IMR-90 (cell line): ENCODE measurements around the gene GPC6. TPM values are rescaled to one million over a fixed set of nuclear protein-coding genes. Genes with fewer than 3 reads are reported as not detected.

Experiments used
- ATAC-seq: fragments of 200-7000 bp; cut with Tn5 transposase; 2 replicates; pipeline ENCODE4 v1.9.1; 2020; ENCODE audit warnings: low read depth, mild to moderate bottlenecking, moderate library complexity
- BruUV-seq: library from RNA; stranded (reverse); fragments of 400-500 nt; replicated peaks from 2 replicates; lab custom pipeline; 2021; lab: Mats Ljungman, UMichigan
- CTCF ChIA-PET: fragments of 300-600 bp; formaldehyde crosslinking; extraction: SDS; loops from one replicate; lab custom pipeline; 2021; ENCODE audit warnings: antibody characterized with exemption; lab: Yijun Ruan, JAX
- POLR2A ChIA-PET: fragments of 300-600 bp; sonication (Branson Sonifier 250); formaldehyde crosslinking; loops from one replicate; lab custom pipeline; 2022; ENCODE audit warnings: antibody characterized with exemption; ENCODE audit not compliant: unreplicated experiment; lab: Charles Lee
- DNase-seq: peaks from one replicate; pipeline ENCODE4 v3.0.0; 2013
- H2AFZ ChIP-seq: replicated peaks from 2 replicates; pipeline ENCODE3; 2013; ENCODE audit warnings: low read length, mild to moderate bottlenecking; ENCODE audit not compliant: poor library complexity
- H2AK5ac ChIP-seq: 2 replicates; pipeline ENCODE4 v1.6.1; 2013; ENCODE audit warnings: low read depth, low read length, inconsistent platforms
- H2AK9ac ChIP-seq: replicated peaks from 2 replicates; pipeline ENCODE3; 2013; ENCODE audit warnings: mild to moderate bottlenecking, low read depth, low read length, moderate library complexity; ENCODE audit not compliant: poor library complexity
- H2BK120ac ChIP-seq: 2 replicates; pipeline ENCODE4 v1.6.1; 2013; ENCODE audit warnings: low read depth, low read length, inconsistent platforms
- H2BK15ac ChIP-seq: 3 replicates; pipeline ENCODE4 v1.6.1; 2013; ENCODE audit warnings: low read depth, low read length, inconsistent platforms
- H2BK20ac ChIP-seq: 2 replicates; pipeline ENCODE4 v1.6.1; 2013; ENCODE audit warnings: low read depth, mild to moderate bottlenecking, inconsistent platforms, low read length, moderate library complexity
- H2BK5ac ChIP-seq: 2 replicates; pipeline ENCODE4 v1.6.1; 2013; ENCODE audit warnings: mild to moderate bottlenecking, low read depth, low read length, inconsistent platforms; ENCODE audit not compliant: poor library complexity, severe bottlenecking
- H3K14ac ChIP-seq: replicated peaks from 2 replicates; pipeline ENCODE4 v1.6.1; 2013; ENCODE audit warnings: low read depth, low read length, inconsistent platforms
- H3K18ac ChIP-seq: 2 replicates; pipeline ENCODE4 v1.6.1; 2013; ENCODE audit warnings: low read depth, low read length, control low read depth
- H3K23ac ChIP-seq: 2 replicates; pipeline ENCODE4 v1.6.1; 2013; ENCODE audit warnings: low read depth, low read length, inconsistent platforms
- H3K27ac ChIP-seq: 2 replicates; pipeline ENCODE4 v1.5.1; 2013; ENCODE audit warnings: mild to moderate bottlenecking, control low read depth, low read length; ENCODE audit not compliant: insufficient read depth
- H3K27me3 ChIP-seq: 2 replicates; pipeline ENCODE4 v1.6.1; 2013; ENCODE audit warnings: low read length; ENCODE audit not compliant: control insufficient read depth, insufficient read depth
- H3K36me3 ChIP-seq: 2 replicates; pipeline ENCODE4 v1.6.1; 2013; ENCODE audit warnings: low read length, mixed read lengths; ENCODE audit not compliant: control insufficient read depth, insufficient read depth
- H3K4ac ChIP-seq: 2 replicates; pipeline ENCODE4 v1.6.1; 2013; ENCODE audit warnings: low read depth, low read length, inconsistent platforms
- H3K4me1 ChIP-seq: 2 replicates; pipeline ENCODE4 v1.6.1; 2013; ENCODE audit warnings: low read length, mixed read lengths; ENCODE audit not compliant: control insufficient read depth, insufficient read depth
- H3K4me2 ChIP-seq: 2 replicates; pipeline ENCODE4 v1.6.1; 2013; ENCODE audit warnings: low read depth, mild to moderate bottlenecking, control low read depth, low read length, moderate library complexity
- H3K4me3 ChIP-seq: 2 replicates; pipeline ENCODE4 v1.5.1; 2013; ENCODE audit warnings: low read depth, mild to moderate bottlenecking, control low read depth, low read length, moderate library complexity; ENCODE audit not compliant: insufficient read depth
- H3K56ac ChIP-seq: 2 replicates; pipeline ENCODE4 v1.6.1; 2013; ENCODE audit warnings: low read length, inconsistent platforms; ENCODE audit not compliant: insufficient read depth; ENCODE audit errors: extremely low read depth
- H3K79me1 ChIP-seq, 2 experiments: 2 replicates each; pipeline ENCODE4 v1.6.1; 2013; ENCODE audit warnings: low read length in 2 of 2, inconsistent platforms in 1 of 2, low read depth in 1 of 2
- H3K9ac ChIP-seq: 2 replicates; pipeline ENCODE4 v1.6.1; 2013; ENCODE audit warnings: low read depth, low read length, control low read depth
- H3K9me1 ChIP-seq: 2 replicates; pipeline ENCODE4 v1.6.1; 2013; ENCODE audit warnings: low read length, inconsistent platforms; ENCODE audit not compliant: insufficient read depth
- H3K9me3 ChIP-seq: 2 replicates; pipeline ENCODE4 v1.6.1; 2013; ENCODE audit warnings: low read length; ENCODE audit not compliant: control insufficient read depth, insufficient read depth
- H4K20me1 ChIP-seq: 2 replicates; pipeline ENCODE4 v1.6.1; 2013; ENCODE audit warnings: low read length, inconsistent platforms; ENCODE audit not compliant: insufficient read depth
- H4K5ac ChIP-seq: 2 replicates; pipeline ENCODE4 v1.6.1; 2013; ENCODE audit warnings: mild to moderate bottlenecking, low read depth, low read length, control low read depth
- H4K8ac ChIP-seq, 2 experiments: 2 replicates each; pipeline ENCODE4 v1.6.1; 2013; ENCODE audit warnings: low read depth in 2 of 2, low read length in 2 of 2, control low read depth in 1 of 2, inconsistent platforms in 1 of 2
- H4K91ac ChIP-seq: 2 replicates; pipeline ENCODE4 v1.6.1; 2013; ENCODE audit warnings: low read depth, low read length, inconsistent platforms; ENCODE audit not compliant: insufficient read depth
- BHLHE40 ChIP-seq: fragments of 150-350 bp; IDR thresholded peaks from 2 replicates; pipeline ENCODE4 v1.6.1; 2016; ENCODE audit warnings: mild to moderate bottlenecking, low read depth, low read length
- CEBPB ChIP-seq: IDR thresholded peaks from 2 replicates; pipeline ENCODE4 v1.6.1; 2012; ENCODE audit warnings: low read depth, low read length, improper control_type of control experiment
- CHD1 ChIP-seq: IDR thresholded peaks from 2 replicates; pipeline ENCODE4 v1.6.1; 2012; ENCODE audit warnings: low read depth, low read length, improper control_type of control experiment
- CTCF ChIP-seq: conservative IDR thresholded peaks from 2 replicates; pipeline ENCODE4 v1.5.1; 2012; ENCODE audit warnings: mild to moderate bottlenecking, low read depth, low read length, improper control_type of control experiment
- FOS ChIP-seq: fragments of 150-350 bp; IDR thresholded peaks from 2 replicates; pipeline ENCODE4 v1.6.1; 2016; ENCODE audit warnings: low read depth, low read length
- MAFK ChIP-seq: IDR thresholded peaks from 2 replicates; pipeline ENCODE4 v1.6.1; 2012; ENCODE audit warnings: low read depth, low read length, improper control_type of control experiment
- MAZ ChIP-seq: IDR thresholded peaks from 2 replicates; pipeline ENCODE4 v1.6.1; 2012; ENCODE audit warnings: low read depth, mild to moderate bottlenecking, low read length, improper control_type of control experiment, moderate library complexity, borderline replicate concordance
- MXI1 ChIP-seq: IDR thresholded peaks from 2 replicates; pipeline ENCODE4 v1.6.1; 2012; ENCODE audit warnings: low read depth, mild to moderate bottlenecking, low read length, moderate library complexity, borderline replicate concordance
- NFE2L2 ChIP-seq: fragments of 150-350 bp; IDR thresholded peaks from 2 replicates; pipeline ENCODE4 v1.6.1; 2016; ENCODE audit warnings: low read depth, mild to moderate bottlenecking, low read length
- POLR2A ChIP-seq: IDR thresholded peaks from 2 replicates; pipeline ENCODE4 v1.6.1; 2012; ENCODE audit warnings: mild to moderate bottlenecking, low read depth, low read length
- RAD21 ChIP-seq: IDR thresholded peaks from 2 replicates; pipeline ENCODE4 v1.6.1; 2012; ENCODE audit warnings: low read length, improper control_type of control experiment
- RCOR1 ChIP-seq: IDR thresholded peaks from 2 replicates; pipeline ENCODE4 v1.6.1; 2012; ENCODE audit warnings: mild to moderate bottlenecking, low read length, improper control_type of control experiment; ENCODE audit not compliant: insufficient replicate concordance
- RFX5 ChIP-seq: IDR thresholded peaks from 2 replicates; pipeline ENCODE4 v1.8.0; 2012; ENCODE audit warnings: low read depth, mild to moderate bottlenecking, low read length, moderate library complexity
- SMC3 ChIP-seq: fragments of 150-350 bp; IDR thresholded peaks from 2 replicates; pipeline ENCODE4 v1.6.1; 2016; ENCODE audit warnings: low read depth, mild to moderate bottlenecking, antibody characterized with exemption, low read length, moderate library complexity
- USF2 ChIP-seq: fragments of 150-350 bp; IDR thresholded peaks from 2 replicates; pipeline ENCODE4 v1.6.1; 2017; ENCODE audit warnings: mild to moderate bottlenecking, antibody characterized with exemption, low read length, low read depth
- dilution Hi-C: fragments of 300-500 bp; cut with HindIII; formaldehyde crosslinking; loops from one replicate; pipeline ENCODE4 v1.14.3; 2018; ENCODE audit warnings: low sequenced_read_pairs; ENCODE audit not compliant: unreplicated experiment
- in situ Hi-C: fragments of 300-500 bp; cut with MboI; formaldehyde crosslinking; loops from 3 replicates; pipeline ENCODE4 v1.14.3; 2019; ENCODE audit warnings: low sequenced_read_pairs, inconsistent platforms, mixed read lengths
- intact Hi-C: fragments of 100-400 bp; cut with micrococcal nuclease; formaldehyde crosslinking; loops from 2 replicates; pipeline ENCODE4 v1.10.0; 2022
- polyA plus RNA-seq, 3 experiments: library from polyadenylated mRNA; depleted of rRNA; stranded (reverse); fragments of >200 nt; gene quantifications; 2 replicates each; pipeline ENCODE4 v1.2.3, GENCODE V29; 2012; ENCODE audit warnings: low replicate concordance in 1 of 3
- total RNA-seq: library from RNA; depleted of rRNA; stranded (reverse); fragments of >200 nt; gene quantifications from 2 replicates; pipeline ENCODE4 v1.2.3, GENCODE V29; 2012
- TF ChIP-seq, protein P1 (sequence below): fragments of 150-350 bp; IDR thresholded peaks from 2 replicates; pipeline ENCODE4 v1.6.1; 2016; ENCODE audit warnings: low read depth, mild to moderate bottlenecking, low read length, moderate library complexity, borderline replicate concordance

Gene GPC6
- total and polyA plus RNA-seq, 2 of the 4 experiments (the other 2 are of a cell fraction), result 14.9 to 39.4 TPM

- no peak overlapping the region for H3K18ac ChIP-seq
- H3K23ac ChIP-seq, result no peak overlapping the region
- no peaks in the 10 kb centered on the region for H3K36me3 ChIP-seq
- BruUV-seq, result no TSS peak
- H3K79me1 ChIP-seq, result no peaks in the 10 kb centered on the region
- no peaks in the 10 kb centered on the region for H4K20me1 ChIP-seq
- H2BK5ac ChIP-seq, result no peak overlapping the region
- H3K27ac ChIP-seq, result no peak overlapping the region
- DNase-seq (no peak), ATAC-seq (no peak)
- H2AFZ ChIP-seq, result no peak overlapping the region
- no peak overlapping the region for H3K56ac ChIP-seq
- no peak overlapping the region for H2AK5ac ChIP-seq
- no peak overlapping the region for H2AK9ac ChIP-seq
- in situ Hi-C loops, result no loop called here
- H3K9ac ChIP-seq, result no peak overlapping the region
- H4K8ac ChIP-seq, result no peak overlapping the region
- H2BK20ac ChIP-seq, result no peak overlapping the region
- no peaks in the 10 kb centered on the region for H3K27me3 ChIP-seq
- H3K9me1 ChIP-seq, result no peaks in the 10 kb centered on the region
- ChIA-PET POLR2A (interaction anchor here (0.6 kb wide), 1 partner anchor 17 kb away, joined by 10 read pairs; no protein-coding TSS in a partner anchor), CTCF (interaction anchor here (1.2 kb wide), 1 partner anchor 14 kb away, joined by 4 read pairs; no protein-coding TSS in a partner anchor)
- H3K4ac ChIP-seq, result no peak overlapping the region
- H3K4me1 ChIP-seq, result no peaks in the 10 kb centered on the region
- H2BK120ac ChIP-seq, result no peak overlapping the region
- no peak overlapping the region for H4K91ac ChIP-seq
- H3K9me3 ChIP-seq, result no peaks in the 10 kb centered on the region
- dilution Hi-C loops, result no loop called here
- no peak overlapping the region for H2BK15ac ChIP-seq
- no peak overlapping the region for H4K5ac ChIP-seq
- TF ChIP-seq MAFK (no peak), USF2 (no peak), NFE2L2 (no peak), POLR2A (no peak), CEBPB (no peak), SMC3 (no peak), CHD1 (no peak), RAD21 (no peak), CTCF (no peak), BHLHE40 (no peak), RCOR1 (no peak), MXI1 (no peak), RFX5 (no peak), MAZ (no peak), FOS (no peak)
- TF ChIP-seq, protein P1, sequence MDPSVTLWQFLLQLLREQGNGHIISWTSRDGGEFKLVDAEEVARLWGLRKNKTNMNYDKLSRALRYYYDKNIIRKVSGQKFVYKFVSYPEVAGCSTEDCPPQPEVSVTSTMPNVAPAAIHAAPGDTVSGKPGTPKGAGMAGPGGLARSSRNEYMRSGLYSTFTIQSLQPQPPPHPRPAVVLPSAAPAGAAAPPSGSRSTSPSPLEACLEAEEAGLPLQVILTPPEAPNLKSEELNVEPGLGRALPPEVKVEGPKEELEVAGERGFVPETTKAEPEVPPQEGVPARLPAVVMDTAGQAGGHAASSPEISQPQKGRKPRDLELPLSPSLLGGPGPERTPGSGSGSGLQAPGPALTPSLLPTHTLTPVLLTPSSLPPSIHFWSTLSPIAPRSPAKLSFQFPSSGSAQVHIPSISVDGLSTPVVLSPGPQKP, result no peak
- no peak overlapping the region for H3K4me3 ChIP-seq
- H3K4me2 ChIP-seq, result no peak overlapping the region
- intact Hi-C loops, result loop anchor here (10.0 kb wide), 1 partner anchor 126 kb away; no protein-coding TSS in a partner anchor
- H3K14ac ChIP-seq, result no peak overlapping the region
Observed at GRCh38 chr13:94209117-94209516, 982.5 kb downstream of the GPC6 start.
